Adrenal gland (tissue), 12 donors: Measurements from ENCODE around the gene KLHL13. TPM values are rescaled to one million over a fixed set of nuclear protein-coding genes. Genes with fewer than 3 reads are reported as not detected.

Experiments
- DNase-seq, 7 donors: peaks; one replicate each; pipeline ENCODE4 v3.0.0-alpha.2; 2019 to 2020
- H3K27ac ChIP-seq, 5 donors: fragments of 200-600 bp; sonication (generic) in 4 of 5; 1 replicate in 3 of 5; 2 replicates in 2 of 5; pipeline versions ENCODE4 v1.5.1 to v1.8.0; 2016 to 2020; ENCODE audit warnings: mild to moderate bottlenecking in 1 of 5
- H3K27me3 ChIP-seq: fragments of 200-600 bp; 2 replicates; pipeline ENCODE4 v1.8.0; 2021
- H3K36me3 ChIP-seq, 2 donors: fragments of 200-600 bp; replicated peaks in 1 of 2; 1 replicate in 1 of 2; 2 replicates in 1 of 2; pipeline versions ENCODE4 v1.5.1 to v1.8.0; 2018 to 2022
- H3K4me1 ChIP-seq, 2 donors: fragments of 200-600 bp; replicated peaks in 1 of 2; 1 replicate in 1 of 2; 2 replicates in 1 of 2; pipeline versions ENCODE4 v1.5.1 to v1.8.0; 2018 to 2021
- H3K4me3 ChIP-seq, 4 donors: fragments of 200-600 bp; sonication (generic) in 3 of 4; one replicate each; pipeline ENCODE4 v1.5.1; 2016 to 2018
- H3K9me3 ChIP-seq, 3 donors: fragments of 200-600 bp; sonication (generic) in 1 of 3; replicated peaks in 1 of 3; 1 replicate in 2 of 3; 2 replicates in 1 of 3; pipeline versions ENCODE4 v1.5.1 to v1.8.0; 2016 to 2021
- CTCF ChIP-seq, 6 experiments: fragments of 450-650 bp in 4 of 6; fragments of 200-600 bp in 2 of 6; sonication (generic) in 1 of 6; IDR thresholded peaks; 1 replicate in 5 of 6; 2 replicates in 1 of 6; pipeline versions ENCODE4 v1.5.1 to v1.8.0; 2016 to 2021; ENCODE audit warnings: antibody characterized with exemption in 6 of 6, mild to moderate bottlenecking in 2 of 6, moderate library complexity in 1 of 6
- POLR2A ChIP-seq, 2 donors: fragments of 450-650 bp; IDR thresholded peaks; one replicate each; pipeline ENCODE4 v1.6.1; 2017; ENCODE audit warnings: antibody characterized with exemption in 2 of 2, mild to moderate bottlenecking in 2 of 2, moderate library complexity in 1 of 2
- WGBS, 4 donors: extraction: QIAGEN DNeasy Blood & Tissue Kit in 2 of 4; methylation state at CpG; one replicate each; pipeline versions ENCODE4 v1.1.5 to v1.1.7; 2013 to 2017; 5-methylcytosine and 5-hydroxymethylcytosine counted together
- intact Hi-C, 2 donors: fragments of 100-400 bp; cut with DNase I; formaldehyde crosslinking; loops; one replicate each; pipeline versions ENCODE4 v1.14.1 to v1.15.0; 2022 to 2023
- polyA plus RNA-seq, 3 donors: library from polyadenylated mRNA; stranded (reverse); fragments of 200-250 nt in 2 of 3; fragments of 350-450 nt in 1 of 3; fragmentation: Illumina TruSeq in 1 of 3; extraction: RNeasy Lipid Tissue Mini Kit (QIAGEN cat#74804) in 1 of 3; gene quantifications; one replicate each; pipeline ENCODE4 v1.2.3, GENCODE V29; 2013 to 2014
- total RNA-seq, 9 donors: library from RNA; depleted of rRNA in 4 of 9; stranded (reverse); fragments of >200 nt in 4 of 9; fragments of 120-200 nt in 1 of 9; fragmentation: NEBNext Ultra II Directional in 1 of 9; extraction: Animal tissue kit (Norgen Biotek cat#: 25700) in 1 of 9; gene quantifications; one replicate each; pipeline versions ENCODE4 v1.1.0 to v1.2.4, GENCODE V29; 2013 to 2023
- donor health status: healthy with polysubstance abuse.
- donor health status: Bipolar disorder and iron deficiency.
- donor health status: DM: yes; HTN: yes; CAD: no.
- donor health status: DM: no; HTN: no; CAD: no.
- donor health status: DM: no; HTN: no; CAD: no.
- donor health status: DM: yes; HTN: yes; CAD: no.

The KLHL13 gene
- total and polyA plus RNA-seq, 12 donors = 2.9 to 55.9 (median 8.4) TPM

- WGBS, 4 donors = 60 to 93% (median 73%) methylated on average over 2 of the region's 2 CpGs
- no peak overlapping the region for H3K4me3 ChIP-seq
- peaks cover 0 to 2% of the 10 kb centered on the region in 2 donors for H3K4me1 ChIP-seq
- no peaks in the 10 kb centered on the region for H3K27me3 ChIP-seq
- H3K27ac ChIP-seq = no peak overlapping the region
- no peaks in the 10 kb centered on the region for H3K36me3 ChIP-seq
- TF ChIP-seq POLR2A (IDR thresholded peaks at IDR 0.05) (no peak), CTCF (IDR thresholded peaks at IDR 0.05) (no peak)
- intact Hi-C loops = no loop called here
- no peaks in the 10 kb centered on the region for H3K9me3 ChIP-seq
- DNase-seq = no peak
These were observed 59.7 kb downstream of the KLHL13 start for GRCh38 chrX:118056870-118057269.

DNA sequence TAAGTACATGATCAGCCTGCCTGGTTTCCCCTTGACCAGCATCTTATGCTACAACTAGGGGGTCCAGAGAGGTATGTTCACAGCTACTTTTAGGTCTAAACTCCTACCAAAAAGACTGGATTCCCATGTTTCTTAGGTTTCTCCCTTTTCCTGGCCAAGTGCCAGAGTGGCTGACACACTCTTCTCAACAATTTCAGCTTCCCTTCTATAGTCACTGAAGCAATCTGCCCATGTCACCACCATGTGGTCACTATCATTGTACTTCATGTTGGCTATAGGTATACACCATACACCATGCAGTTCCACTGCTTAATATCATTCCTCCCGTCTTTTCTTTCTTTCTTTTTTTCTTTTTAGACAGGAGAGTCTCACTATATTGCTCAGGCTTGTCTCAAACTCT, 66.9 kb downstream of the KLHL13 start:
- H3K36me3 ChIP-seq = no peaks in the 10 kb centered on the region
- no peak overlapping the region for H3K27ac ChIP-seq
- intact Hi-C loops = no loop called here
- DNase-seq = no peak
- no peaks in the 10 kb centered on the region for H3K27me3 ChIP-seq
- no peaks in the 10 kb centered on the region for H3K9me3 ChIP-seq
- whole genome bisulfite sequencing, 4 donors = 63 to 100% (median 77%) methylated on average over 1 of the region's 1 CpG
- H3K4me1 ChIP-seq = no peaks in the 10 kb centered on the region
- no peak overlapping the region for H3K4me3 ChIP-seq
- TF ChIP-seq CTCF (IDR thresholded peaks at IDR 0.05) (no peak), POLR2A (IDR thresholded peaks at IDR 0.05) (no peak)

GRCh38 chrX:118047446-118048186, 69.0 kb downstream of the KLHL13 start:
- no peak for DNase-seq
- Histone ChIP-seq H3K27me3 (no peaks in the 10 kb centered on the region), H3K4me1 (no peaks in the 10 kb centered on the region), H3K36me3 (no peaks in the 10 kb centered on the region), H3K4me3 (no peak overlapping the region), H3K9me3 (peaks cover 0 to 11% (median 0%) of the 10 kb centered on the region in 3 donors), H3K27ac (no peak overlapping the region)
- intact Hi-C loops = no loop called here
- TF ChIP-seq CTCF (IDR thresholded peaks at IDR 0.05) (no peak), POLR2A (IDR thresholded peaks at IDR 0.05) (no peak)
- 52 to 80% (median 67%) methylated on average over 4 of the region's 4 CpGs for WGBS, 4 donors

- intact Hi-C loops = no loop called here
- H3K4me3 ChIP-seq = no peak overlapping the region
- H3K9me3 ChIP-seq = peaks cover 0 to 11% (median 0%) of the 10 kb centered on the region in 3 donors
- no peak for TF ChIP-seq CTCF (IDR thresholded peaks at IDR 0.05)
- no peak for TF ChIP-seq POLR2A (IDR thresholded peaks at IDR 0.05)
- WGBS, 4 donors = 96 to 100% (median 100%) methylated on average over 1 of the region's 1 CpG; no CpG with 5 or more reads in 1 of the 4 donors
- no peaks in the 10 kb centered on the region for H3K27me3 ChIP-seq
- DNase-seq = no peak
- H3K27ac ChIP-seq = no peak overlapping the region
- no peaks in the 10 kb centered on the region for H3K4me1 ChIP-seq
- no peaks in the 10 kb centered on the region for H3K36me3 ChIP-seq
These were observed 77.0 kb downstream of the KLHL13 start for GRCh38 chrX:118039591-118039990.
